Muscle layer of colon (tissue), 2 donors: ENCODE measurements around the gene ZIC1.

ENCODE experiments used
- H3K27ac ChIP-seq: one replicate; pipeline ENCODE4 v1.7.0; 2013; ENCODE audit warnings: low read depth, mild to moderate bottlenecking, low read length, moderate library complexity
- H3K27me3 ChIP-seq, 2 donors: one replicate each; pipeline ENCODE4 v1.7.0; 2013; ENCODE audit warnings: low read length in 2 of 2, mild to moderate bottlenecking in 2 of 2; ENCODE audit not compliant: insufficient read depth in 2 of 2, control insufficient read depth in 1 of 2
- H3K36me3 ChIP-seq: one replicate; pipeline ENCODE4 v1.7.0; 2013; ENCODE audit warnings: mild to moderate bottlenecking, low read length; ENCODE audit not compliant: insufficient read depth
- H3K4me1 ChIP-seq: one replicate; pipeline ENCODE4 v1.7.0; 2013; ENCODE audit warnings: mild to moderate bottlenecking, low read length; ENCODE audit not compliant: insufficient read depth
- H3K4me3 ChIP-seq, 2 donors: one replicate each; pipeline ENCODE4 v1.7.0; 2013; ENCODE audit warnings: low read length in 2 of 2, low read depth in 1 of 2, mild to moderate bottlenecking in 1 of 2, moderate library complexity in 1 of 2
- H3K9ac ChIP-seq: one replicate; pipeline ENCODE4 v1.7.0; 2013; ENCODE audit warnings: low read length
- H3K9me3 ChIP-seq: one replicate; pipeline ENCODE4 v1.7.0; 2013; ENCODE audit warnings: mild to moderate bottlenecking, low read length
- donor health status: abdominal sarcoma.
- donor health status: Adenocarcinoma of cecum.

The ZIC1 gene

GRCh38 chr3:147447224-147447623, 38.1 kb downstream of the ZIC1 start:
- H3K4me3 ChIP-seq = no peak overlapping the region
- no peaks in the 10 kb centered on the region for H3K4me1 ChIP-seq
- H3K27me3 ChIP-seq = no peaks in the 10 kb centered on the region
- no peaks in the 10 kb centered on the region for H3K36me3 ChIP-seq
- H3K27ac ChIP-seq = no peak overlapping the region
- H3K9me3 ChIP-seq = no peaks in the 10 kb centered on the region
- no peak overlapping the region for H3K9ac ChIP-seq

GRCh38 chr3:147449669-147450068, 40.5 kb downstream of the ZIC1 start:
- no peaks in the 10 kb centered on the region for H3K4me1 ChIP-seq
- no peaks in the 10 kb centered on the region for H3K27me3 ChIP-seq
- no peaks in the 10 kb centered on the region for H3K9me3 ChIP-seq
- H3K4me3 ChIP-seq = no peak overlapping the region
- no peak overlapping the region for H3K27ac ChIP-seq
- no peaks in the 10 kb centered on the region for H3K36me3 ChIP-seq
- H3K9ac ChIP-seq = no peak overlapping the region

GRCh38 chr3:147458995-147459704, 50.0 kb downstream of the ZIC1 start:
- Histone ChIP-seq H3K27ac (no peak overlapping the region), H3K9ac (no peak overlapping the region)

GRCh38 chr3:147462856-147463255, 53.7 kb downstream of the ZIC1 start:
- H3K9ac ChIP-seq = no peak overlapping the region
- H3K4me1 ChIP-seq = no peaks in the 10 kb centered on the region
- H3K9me3 ChIP-seq = no peaks in the 10 kb centered on the region
- H3K4me3 ChIP-seq = no peak overlapping the region
- H3K27ac ChIP-seq = no peak overlapping the region
- H3K27me3 ChIP-seq = no peaks in the 10 kb centered on the region
- no peaks in the 10 kb centered on the region for H3K36me3 ChIP-seq

More at GRCh38 chr3:147458995-147459704, 50.0 kb downstream of the ZIC1 start:
- no peaks in the 10 kb centered on the region for H3K36me3 ChIP-seq
- no peak overlapping the region for H3K4me3 ChIP-seq
- no peaks in the 10 kb centered on the region for H3K9me3 ChIP-seq
- no peaks in the 10 kb centered on the region for H3K4me1 ChIP-seq
- no peaks in the 10 kb centered on the region for H3K27me3 ChIP-seq
